ENCODE results near the gene CELF5. TPM values are rescaled to one million over a fixed set of nuclear protein-coding genes. Genes with fewer than 3 reads are reported as not detected.

CELF5 gene
- total and polyA plus RNA-seq, 2 experiments from 2014 or later, result 5.6 to 10.6 TPM

DNA sequence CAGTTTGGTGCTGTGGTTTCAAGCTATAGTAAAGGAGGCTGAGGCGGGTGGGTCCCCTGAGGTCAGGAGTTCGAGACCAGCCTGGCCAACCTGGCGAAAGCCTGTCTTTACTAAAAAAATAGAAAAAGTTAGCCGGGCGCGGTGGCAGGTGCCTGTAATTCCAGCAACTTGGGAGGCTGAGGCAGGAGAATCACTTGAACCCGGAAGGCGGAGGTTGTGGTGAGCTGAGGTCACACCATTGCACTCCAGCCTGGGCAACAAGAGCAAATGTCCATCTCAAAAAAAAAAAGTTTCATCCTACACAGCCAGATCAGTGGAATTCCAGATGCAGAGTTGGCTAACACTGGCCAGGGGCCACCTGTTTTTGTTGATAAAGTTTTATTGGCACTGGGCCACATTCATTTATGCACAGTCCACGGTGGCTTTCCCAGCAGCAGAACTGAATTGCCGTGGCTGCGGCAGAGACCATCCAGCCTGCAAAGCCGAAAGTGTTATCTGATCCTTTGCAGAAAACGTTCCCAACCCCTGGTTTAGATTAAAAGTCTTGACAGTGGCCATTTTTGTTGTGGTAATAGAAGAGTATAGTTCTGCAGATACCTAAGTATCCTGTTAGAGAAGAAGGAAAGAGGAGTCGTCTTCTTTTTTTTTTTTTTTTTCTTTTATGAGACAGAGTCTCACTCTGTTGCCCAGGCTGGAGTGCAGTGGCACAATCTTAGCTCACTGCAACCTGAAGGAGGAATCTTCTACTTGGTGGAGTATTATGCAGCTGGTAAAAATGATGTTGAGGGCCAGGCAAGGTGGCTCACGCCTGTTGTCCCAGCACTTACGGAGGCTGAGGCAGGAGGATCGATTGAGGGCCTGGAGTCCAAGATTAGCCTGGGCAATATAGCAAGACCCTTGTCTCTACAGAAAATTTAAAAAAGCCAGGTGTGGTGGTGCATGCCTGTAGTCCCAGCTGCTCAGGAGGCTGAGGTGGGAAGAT lies 30.1 kb upstream of the CELF5 start:
- Histone ChIP-seq H4K20me1 (replicated peaks; ENCODE audit: insufficient read depth) (no peaks in the 10 kb centered on the region; the same call in 1 of the 2 replicates), H3F3A (replicated peaks; ENCODE audit: low read depth) (no peaks in the 10 kb centered on the region), H2AFZ (no peak overlapping the region), H3K36me3 (ENCODE audit: insufficient read depth) (no peaks in the 10 kb centered on the region; the same call in 1 of the 2 replicates), H3K4me1 (ENCODE audit: insufficient read depth) (no peaks in the 10 kb centered on the region), H3K27me3 (ENCODE audit: insufficient read depth) (no peaks in the 10 kb centered on the region), H3K27ac (ENCODE audit: low read depth) (no peak overlapping the region), H3K9me2 (ENCODE audit: insufficient read depth) (no peaks in the 10 kb centered on the region), H3K79me2 (replicated peaks; ENCODE audit: insufficient read depth) (peaks cover 35% of the 10 kb centered on the region), H3K4me2 (no peak overlapping the region), H3K4me3 (no peak overlapping the region)
- ATAC-seq (no peak), DNase-seq (ENCODE audit: low spot score) (no peak)
- peaks cover 14% of the 10 kb centered on the region; the same call in 2 of the 3 replicates for H3K36me3 Mint-ChIP-seq (ENCODE audit: low read depth)
- TF ChIP-seq JUNB (IDR thresholded peaks at IDR 0.05; ENCODE audit: unreplicated experiment), result no peak
- TF ChIP-seq, protein P1, sequence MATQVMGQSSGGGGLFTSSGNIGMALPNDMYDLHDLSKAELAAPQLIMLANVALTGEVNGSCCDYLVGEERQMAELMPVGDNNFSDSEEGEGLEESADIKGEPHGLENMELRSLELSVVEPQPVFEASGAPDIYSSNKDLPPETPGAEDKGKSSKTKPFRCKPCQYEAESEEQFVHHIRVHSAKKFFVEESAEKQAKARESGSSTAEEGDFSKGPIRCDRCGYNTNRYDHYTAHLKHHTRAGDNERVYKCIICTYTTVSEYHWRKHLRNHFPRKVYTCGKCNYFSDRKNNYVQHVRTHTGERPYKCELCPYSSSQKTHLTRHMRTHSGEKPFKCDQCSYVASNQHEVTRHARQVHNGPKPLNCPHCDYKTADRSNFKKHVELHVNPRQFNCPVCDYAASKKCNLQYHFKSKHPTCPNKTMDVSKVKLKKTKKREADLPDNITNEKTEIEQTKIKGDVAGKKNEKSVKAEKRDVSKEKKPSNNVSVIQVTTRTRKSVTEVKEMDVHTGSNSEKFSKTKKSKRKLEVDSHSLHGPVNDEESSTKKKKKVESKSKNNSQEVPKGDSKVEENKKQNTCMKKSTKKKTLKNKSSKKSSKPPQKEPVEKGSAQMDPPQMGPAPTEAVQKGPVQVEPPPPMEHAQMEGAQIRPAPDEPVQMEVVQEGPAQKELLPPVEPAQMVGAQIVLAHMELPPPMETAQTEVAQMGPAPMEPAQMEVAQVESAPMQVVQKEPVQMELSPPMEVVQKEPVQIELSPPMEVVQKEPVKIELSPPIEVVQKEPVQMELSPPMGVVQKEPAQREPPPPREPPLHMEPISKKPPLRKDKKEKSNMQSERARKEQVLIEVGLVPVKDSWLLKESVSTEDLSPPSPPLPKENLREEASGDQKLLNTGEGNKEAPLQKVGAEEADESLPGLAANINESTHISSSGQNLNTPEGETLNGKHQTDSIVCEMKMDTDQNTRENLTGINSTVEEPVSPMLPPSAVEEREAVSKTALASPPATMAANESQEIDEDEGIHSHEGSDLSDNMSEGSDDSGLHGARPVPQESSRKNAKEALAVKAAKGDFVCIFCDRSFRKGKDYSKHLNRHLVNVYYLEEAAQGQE (IDR thresholded peaks at IDR 0.05; ENCODE audit: unreplicated experiment), result no peak
- TF ChIP-seq POLR2AphosphoS5 (IDR thresholded peaks at IDR 0.05; ENCODE audit: low read depth), result no peak
- TF ChIP-seq, protein P2, sequence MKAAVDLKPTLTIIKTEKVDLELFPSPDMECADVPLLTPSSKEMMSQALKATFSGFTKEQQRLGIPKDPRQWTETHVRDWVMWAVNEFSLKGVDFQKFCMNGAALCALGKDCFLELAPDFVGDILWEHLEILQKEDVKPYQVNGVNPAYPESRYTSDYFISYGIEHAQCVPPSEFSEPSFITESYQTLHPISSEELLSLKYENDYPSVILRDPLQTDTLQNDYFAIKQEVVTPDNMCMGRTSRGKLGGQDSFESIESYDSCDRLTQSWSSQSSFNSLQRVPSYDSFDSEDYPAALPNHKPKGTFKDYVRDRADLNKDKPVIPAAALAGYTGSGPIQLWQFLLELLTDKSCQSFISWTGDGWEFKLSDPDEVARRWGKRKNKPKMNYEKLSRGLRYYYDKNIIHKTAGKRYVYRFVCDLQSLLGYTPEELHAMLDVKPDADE (IDR thresholded peaks at IDR 0.05), result no peak
- TF ChIP-seq STAT1 (IDR thresholded peaks at IDR 0.05; ENCODE audit: unreplicated experiment), result no peak
- TF ChIP-seq ZNF114 (CRISPR knock-in tag; IDR thresholded peaks at IDR 0.05), result no peak
- TF ChIP-seq CREB1 (CRISPR knock-in tag; IDR thresholded peaks at IDR 0.05; ENCODE audit: low read depth), result no peak
- no peak for TF ChIP-seq NANOG (IDR thresholded peaks at IDR 0.05; ENCODE audit: borderline replicate concordance)
- no peak overlapping the region for H3K4me3 Mint-ChIP-seq
- no peak overlapping the region for H3K27ac Mint-ChIP-seq
- no peaks in the 10 kb centered on the region; the same call in 2 of the 3 replicates for H3K9me3 Mint-ChIP-seq
- peaks cover 4% of the 10 kb centered on the region for H3K27me3 Mint-ChIP-seq (ENCODE audit: insufficient read depth, low read depth, poor library complexity)
- H3K4me1 Mint-ChIP-seq, result peaks cover under 1% of the 10 kb centered on the region; the same call in 2 of the 3 replicates

Data from GM23338 (cell line).